PFSK-1 (cell line): Measurements from ENCODE around the gene SIAH2.

Source experiments
- FOXP2 ChIP-seq: optimal IDR thresholded peaks from 2 replicates; pipeline ENCODE3; 2011; ENCODE audit warnings: borderline replicate concordance, control low read depth, inconsistent platforms; ENCODE audit not compliant: insufficient read depth; ENCODE audit errors: extremely low read length, extremely low read depth
- POLR2AphosphoS5 ChIP-seq: IDR thresholded peaks from 2 replicates; pipeline ENCODE4 v1.6.1; 2012; ENCODE audit warnings: low read depth, mild to moderate bottlenecking, control low read depth, low read length, moderate library complexity
- SIN3A ChIP-seq: IDR thresholded peaks from 2 replicates; pipeline ENCODE4 v1.6.1; 2012; ENCODE audit warnings: mild to moderate bottlenecking, low read length, moderate library complexity, borderline replicate concordance; ENCODE audit not compliant: insufficient read depth
- TAF1 ChIP-seq: IDR thresholded peaks from 2 replicates; pipeline ENCODE4 v1.6.1; 2012; ENCODE audit warnings: low read length, control low read depth, borderline replicate concordance; ENCODE audit not compliant: insufficient read depth
- TF ChIP-seq, protein P1 (sequence below), 2 experiments: IDR thresholded peaks; 2 replicates each; pipeline versions ENCODE4 v1.6.1 to v1.8.0; 2011 to 2012; ENCODE audit warnings: low read depth in 2 of 2, low read length in 2 of 2, control low read depth in 1 of 2, inconsistent platforms in 1 of 2, mild to moderate bottlenecking in 1 of 2, moderate library complexity in 1 of 2; ENCODE audit not compliant: insufficient read depth in 1 of 2

SIAH2 gene

DNA sequence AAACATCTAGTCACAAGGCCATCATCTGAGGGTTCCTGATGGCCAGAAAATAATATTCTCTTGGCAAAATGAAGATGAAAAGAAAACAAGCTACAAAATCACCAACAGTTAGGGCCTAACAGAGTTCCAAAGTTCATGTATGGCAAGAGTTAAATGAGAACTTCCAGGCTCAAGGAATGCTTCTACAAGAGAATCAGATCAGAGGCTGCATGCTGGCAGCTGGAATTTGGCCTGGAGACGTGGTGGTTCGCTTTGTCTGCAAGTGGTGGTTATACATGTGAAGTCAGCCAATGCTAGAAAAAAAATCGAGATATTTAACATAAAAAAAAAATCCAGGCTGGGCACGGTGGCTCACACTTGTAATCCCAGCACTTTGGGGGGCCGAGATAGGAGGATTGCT lies 5.6 kb downstream of the SIAH2 start:
- no peak for TF ChIP-seq POLR2AphosphoS5
- TF ChIP-seq, protein P1, sequence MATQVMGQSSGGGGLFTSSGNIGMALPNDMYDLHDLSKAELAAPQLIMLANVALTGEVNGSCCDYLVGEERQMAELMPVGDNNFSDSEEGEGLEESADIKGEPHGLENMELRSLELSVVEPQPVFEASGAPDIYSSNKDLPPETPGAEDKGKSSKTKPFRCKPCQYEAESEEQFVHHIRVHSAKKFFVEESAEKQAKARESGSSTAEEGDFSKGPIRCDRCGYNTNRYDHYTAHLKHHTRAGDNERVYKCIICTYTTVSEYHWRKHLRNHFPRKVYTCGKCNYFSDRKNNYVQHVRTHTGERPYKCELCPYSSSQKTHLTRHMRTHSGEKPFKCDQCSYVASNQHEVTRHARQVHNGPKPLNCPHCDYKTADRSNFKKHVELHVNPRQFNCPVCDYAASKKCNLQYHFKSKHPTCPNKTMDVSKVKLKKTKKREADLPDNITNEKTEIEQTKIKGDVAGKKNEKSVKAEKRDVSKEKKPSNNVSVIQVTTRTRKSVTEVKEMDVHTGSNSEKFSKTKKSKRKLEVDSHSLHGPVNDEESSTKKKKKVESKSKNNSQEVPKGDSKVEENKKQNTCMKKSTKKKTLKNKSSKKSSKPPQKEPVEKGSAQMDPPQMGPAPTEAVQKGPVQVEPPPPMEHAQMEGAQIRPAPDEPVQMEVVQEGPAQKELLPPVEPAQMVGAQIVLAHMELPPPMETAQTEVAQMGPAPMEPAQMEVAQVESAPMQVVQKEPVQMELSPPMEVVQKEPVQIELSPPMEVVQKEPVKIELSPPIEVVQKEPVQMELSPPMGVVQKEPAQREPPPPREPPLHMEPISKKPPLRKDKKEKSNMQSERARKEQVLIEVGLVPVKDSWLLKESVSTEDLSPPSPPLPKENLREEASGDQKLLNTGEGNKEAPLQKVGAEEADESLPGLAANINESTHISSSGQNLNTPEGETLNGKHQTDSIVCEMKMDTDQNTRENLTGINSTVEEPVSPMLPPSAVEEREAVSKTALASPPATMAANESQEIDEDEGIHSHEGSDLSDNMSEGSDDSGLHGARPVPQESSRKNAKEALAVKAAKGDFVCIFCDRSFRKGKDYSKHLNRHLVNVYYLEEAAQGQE (IDR thresholded peaks at IDR 0.05; ENCODE audit: insufficient read depth in 1 of 2, low read depth in 2 of 2, low read length in 2 of 2) = no peak
- no peak for TF ChIP-seq SIN3A
- TF ChIP-seq FOXP2 = no peak
- no peak for TF ChIP-seq TAF1

DNA sequence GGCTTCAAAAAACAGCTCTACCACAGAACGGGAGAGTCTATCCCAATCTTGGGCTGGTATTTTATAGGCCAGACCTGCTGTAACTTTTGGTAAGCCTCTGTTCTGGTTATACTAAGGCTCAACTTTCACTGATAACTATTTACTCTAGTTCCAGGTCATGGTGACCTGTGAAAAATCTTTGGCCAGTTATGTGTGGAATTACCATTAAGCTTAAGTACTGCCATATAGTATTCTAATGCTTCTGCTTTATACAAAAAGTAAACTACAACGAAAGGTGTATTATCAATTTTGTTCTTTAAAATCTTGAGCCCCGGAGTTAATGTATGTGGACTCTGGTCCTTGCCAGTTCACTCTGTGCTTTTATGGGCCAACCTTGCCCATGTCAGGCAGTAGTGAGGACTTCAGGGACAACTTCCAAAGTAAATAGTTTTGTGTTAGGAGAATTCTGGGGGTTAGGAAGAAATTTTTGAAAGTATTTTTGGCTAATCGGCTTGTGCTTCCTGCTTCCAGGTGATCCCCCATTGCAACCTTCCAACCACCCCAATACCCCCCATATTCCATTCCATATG lies 6.4 kb downstream of the SIAH2 start:
- TF ChIP-seq, protein P1 (IDR thresholded peaks at IDR 0.05; ENCODE audit: insufficient read depth in 1 of 2, low read depth in 2 of 2, low read length in 2 of 2) = no peak
- TF ChIP-seq POLR2AphosphoS5 (no peak), FOXP2 (no peak), SIN3A (no peak), TAF1 (no peak)

DNA sequence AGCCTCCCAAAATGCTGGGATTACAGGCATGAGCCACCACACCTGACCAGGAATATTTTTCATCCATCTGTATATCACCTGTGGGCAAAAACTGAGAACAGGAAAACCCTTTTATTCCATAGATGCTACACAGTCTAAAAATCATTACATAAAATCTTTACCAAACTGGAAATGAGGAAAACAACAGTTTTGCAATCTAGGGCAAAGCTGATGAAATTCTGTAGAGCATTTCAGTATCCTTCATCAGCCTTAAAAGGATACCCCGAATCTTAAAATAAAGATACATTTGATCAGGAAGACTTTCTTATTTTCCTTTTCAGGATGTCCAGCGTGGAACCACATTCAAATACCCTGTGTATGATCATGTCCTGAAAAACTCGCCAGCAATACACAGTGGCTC lies 7.1 kb downstream of the SIAH2 start:
- TF ChIP-seq TAF1 = no peak
- TF ChIP-seq, protein P1 (IDR thresholded peaks at IDR 0.05; ENCODE audit: insufficient read depth in 1 of 2, low read depth in 2 of 2, low read length in 2 of 2) = no peak
- TF ChIP-seq FOXP2 = no peak
- TF ChIP-seq SIN3A = no peak
- TF ChIP-seq POLR2AphosphoS5 = no peak

DNA sequence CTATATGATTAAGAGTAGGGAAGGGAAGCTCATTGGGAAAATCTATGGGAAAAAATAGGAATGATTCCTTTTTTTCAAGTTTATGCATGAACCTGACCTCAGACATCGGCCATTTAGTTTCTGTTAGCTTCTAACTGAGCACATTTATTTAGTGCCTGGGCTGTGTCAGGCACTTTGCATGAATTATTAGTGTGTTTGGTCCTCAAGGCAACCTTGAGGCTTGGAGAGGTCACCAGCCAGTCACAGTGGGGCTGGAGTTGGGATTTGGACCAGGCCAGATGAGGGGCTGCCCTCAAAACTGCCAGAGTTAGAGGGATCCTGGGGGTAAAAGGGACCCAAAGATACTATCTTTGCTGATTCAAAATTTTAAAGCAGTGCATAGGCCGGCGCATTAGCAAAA lies 8.1 kb downstream of the SIAH2 start:
- no peak for TF ChIP-seq TAF1
- TF ChIP-seq FOXP2 = no peak
- TF ChIP-seq, protein P1 (IDR thresholded peaks at IDR 0.05; ENCODE audit: insufficient read depth in 1 of 2, low read depth in 2 of 2, low read length in 2 of 2) = no peak
- TF ChIP-seq SIN3A = no peak
- no peak for TF ChIP-seq POLR2AphosphoS5
